H9 (cell line): ENCODE results near the gene TTC3. TPM values are rescaled to one million over a fixed set of nuclear protein-coding genes. Genes with fewer than 3 reads are reported as not detected.

Source experiments
- DNase-seq: peaks from one replicate; pipeline ENCODE4 v3.0.0-alpha.2; 2017
- H2AFZ ChIP-seq: one replicate; pipeline ENCODE4 v1.6.1; 2013; ENCODE audit warnings: mild to moderate bottlenecking, low read length, control low read depth, moderate library complexity
- H2AK5ac ChIP-seq: 2 replicates; pipeline ENCODE4 v1.6.1; 2013; ENCODE audit warnings: low read length, control low read depth, mixed read lengths; ENCODE audit not compliant: insufficient read length
- H2BK120ac ChIP-seq: one replicate; pipeline ENCODE4 v1.6.1; 2013; ENCODE audit warnings: low read depth, mild to moderate bottlenecking, low read length, control low read depth, inconsistent platforms; ENCODE audit not compliant: poor library complexity, severe bottlenecking
- H2BK12ac ChIP-seq: 2 replicates; pipeline ENCODE4 v1.6.1; 2013; ENCODE audit warnings: low read length, control low read depth, mixed read lengths, low read depth; ENCODE audit not compliant: insufficient read length
- H2BK15ac ChIP-seq: 2 replicates; pipeline ENCODE4 v1.6.1; 2013; ENCODE audit warnings: low read depth, low read length, control low read depth
- H2BK20ac ChIP-seq: one replicate; pipeline ENCODE4 v1.6.1; 2013; ENCODE audit warnings: low read depth, mild to moderate bottlenecking, low read length, control low read depth, inconsistent platforms; ENCODE audit not compliant: poor library complexity, severe bottlenecking
- H2BK5ac ChIP-seq: 2 replicates; pipeline ENCODE4 v1.6.1; 2013; ENCODE audit warnings: low read length, control low read depth, mixed read lengths; ENCODE audit not compliant: insufficient read length
- H3K14ac ChIP-seq: 2 replicates; pipeline ENCODE4 v1.6.1; 2013; ENCODE audit warnings: low read length, control low read depth; ENCODE audit not compliant: insufficient read depth
- H3K18ac ChIP-seq: 2 replicates; pipeline ENCODE4 v1.6.1; 2013; ENCODE audit warnings: low read depth, mild to moderate bottlenecking, mixed read lengths, low read length, control low read depth; ENCODE audit not compliant: insufficient read length
- H3K23ac ChIP-seq: 2 replicates; pipeline ENCODE4 v1.6.1; 2013; ENCODE audit warnings: low read length, control low read depth, mixed read lengths, low read depth; ENCODE audit not compliant: insufficient read length
- H3K23me2 ChIP-seq: 2 replicates; pipeline ENCODE4 v1.6.1; 2013; ENCODE audit warnings: low read depth, mild to moderate bottlenecking, mixed read lengths, low read length, control low read depth; ENCODE audit not compliant: insufficient read length, poor library complexity, severe bottlenecking
- H3K27ac ChIP-seq: 2 replicates; pipeline ENCODE4 v1.5.1; 2013; ENCODE audit warnings: low read length, control low read depth, mixed read lengths, low read depth; ENCODE audit not compliant: insufficient read length
- H3K27me3 ChIP-seq: 2 replicates; pipeline ENCODE4 v1.6.1; 2013; ENCODE audit warnings: low read length, control low read depth, inconsistent platforms; ENCODE audit not compliant: insufficient read depth
- H3K4ac ChIP-seq: 2 replicates; pipeline ENCODE4 v1.6.1; 2013; ENCODE audit warnings: low read depth, mild to moderate bottlenecking, control low read depth, inconsistent platforms, low read length, moderate library complexity
- H3K4me1 ChIP-seq: 2 replicates; pipeline ENCODE4 v1.6.1; 2013; ENCODE audit warnings: low read length, control low read depth, inconsistent platforms; ENCODE audit not compliant: insufficient read depth
- H3K4me2 ChIP-seq: 2 replicates; pipeline ENCODE4 v1.6.1; 2013; ENCODE audit warnings: low read length, control low read depth, mixed read lengths; ENCODE audit not compliant: insufficient read length, insufficient read depth
- H3K56ac ChIP-seq: 2 replicates; pipeline ENCODE4 v1.6.1; 2013; ENCODE audit warnings: low read depth, mild to moderate bottlenecking, mixed read lengths, low read length, control low read depth; ENCODE audit not compliant: insufficient read length
- H3K79me1 ChIP-seq: 2 replicates; pipeline ENCODE4 v1.6.1; 2013; ENCODE audit warnings: low read depth, mild to moderate bottlenecking, moderate library complexity, low read length, control low read depth, inconsistent platforms; ENCODE audit not compliant: insufficient read depth, poor library complexity, severe bottlenecking
- H3K79me2 ChIP-seq: 2 replicates; pipeline ENCODE4 v1.6.1; 2013; ENCODE audit warnings: low read length, control low read depth, inconsistent platforms; ENCODE audit not compliant: insufficient read depth
- H3K9ac ChIP-seq: 2 replicates; pipeline ENCODE4 v1.6.1; 2013; ENCODE audit warnings: low read length, control low read depth, mixed read lengths; ENCODE audit not compliant: insufficient read length; ENCODE audit errors: extremely low read depth
- H3K9me3 ChIP-seq: one replicate; pipeline ENCODE4 v1.6.1; 2013; ENCODE audit warnings: low read depth, low read length, inconsistent platforms; ENCODE audit not compliant: control insufficient read depth
- H3T11ph ChIP-seq: one replicate; pipeline ENCODE4 v1.6.1; 2013; ENCODE audit warnings: mild to moderate bottlenecking, low read length, control low read depth, inconsistent platforms
- H4K20me1 ChIP-seq: one replicate; pipeline ENCODE4 v1.6.1; 2013; ENCODE audit not compliant: control insufficient read depth, insufficient read length, insufficient read depth
- H4K5ac ChIP-seq: 2 replicates; pipeline ENCODE4 v1.6.1; 2013; ENCODE audit warnings: low read depth, mild to moderate bottlenecking, mixed read lengths, low read length, control low read depth; ENCODE audit not compliant: insufficient read length
- H4K8ac ChIP-seq: replicated peaks from 2 replicates; pipeline ENCODE4 v1.6.1; 2013; ENCODE audit warnings: low read length, control low read depth, mixed read lengths, low read depth; ENCODE audit not compliant: insufficient read length
- H4K91ac ChIP-seq: 2 replicates; pipeline ENCODE4 v1.6.1; 2013; ENCODE audit warnings: low read depth, mild to moderate bottlenecking, moderate library complexity, mixed read lengths, low read length, control low read depth; ENCODE audit not compliant: insufficient read length
- H3K27ac Mint-ChIP-seq, 3 experiments: 2 replicates in 2 of 3; 3 replicates in 1 of 3; pipeline ENCODE4 v1.8.0; 2020 to 2021; ENCODE audit warnings: mixed read lengths in 3 of 3, mild to moderate bottlenecking in 1 of 3, moderate library complexity in 1 of 3
- H3K27me3 Mint-ChIP-seq: 2 replicates; pipeline ENCODE4 v1.8.0; 2021; ENCODE audit warnings: low read depth, mild to moderate bottlenecking, moderate library complexity, mixed read lengths
- H3K36me3 Mint-ChIP-seq, 3 experiments: 2 replicates in 2 of 3; 3 replicates in 1 of 3; pipeline ENCODE4 v1.8.0; 2020 to 2021; ENCODE audit warnings: low read depth in 3 of 3, mixed read lengths in 3 of 3; ENCODE audit not compliant: insufficient read depth in 1 of 3
- H3K4me1 Mint-ChIP-seq, 2 experiments: 2 replicates each; pipeline ENCODE4 v1.8.0; 2020; ENCODE audit warnings: mixed read lengths in 2 of 2
- H3K4me3 Mint-ChIP-seq, 2 experiments: 2 replicates in 1 of 2; 3 replicates in 1 of 2; pipeline ENCODE4 v1.8.0; 2020 to 2021; ENCODE audit warnings: mild to moderate bottlenecking in 2 of 2, mixed read lengths in 2 of 2, moderate library complexity in 1 of 2
- H3K9me3 Mint-ChIP-seq, 2 experiments: 2 replicates in 1 of 2; 3 replicates in 1 of 2; pipeline ENCODE4 v1.8.0; 2020; ENCODE audit warnings: mild to moderate bottlenecking in 2 of 2, mixed read lengths in 2 of 2, moderate library complexity in 1 of 2
- CTCF ChIP-seq: fragments of 200-600 bp; sonication (generic); conservative IDR thresholded peaks from 3 replicates; pipeline ENCODE4 v1.8.0; 2021; ENCODE audit warnings: antibody characterized with exemption, mild to moderate bottlenecking
- WGBS: extraction: QIAGEN DNeasy Blood & Tissue Kit; methylation state at CpG from one replicate; pipeline ENCODE4 v1.1.7; 2013; ENCODE audit warnings: missing lambda C conversion rate, low lambda C conversion rate, mixed read lengths; ENCODE audit not compliant: insufficient read length; ENCODE audit errors: extremely low coverage; 5-methylcytosine and 5-hydroxymethylcytosine counted together
- total RNA-seq: library from RNA; stranded (reverse); gene quantifications from 2 replicates; pipeline ENCODE4 v1.2.1, GENCODE V29; 2021

Gene TTC3
- total RNA-seq, 1 experiment from 2014 or later, result 46.5 TPM

GRCh38 chr21:37043818-37044217 is 29.2 kb upstream of the TTC3 start:
- no peak overlapping the region for H3K18ac ChIP-seq
- no peak overlapping the region for H2BK120ac ChIP-seq
- H2AFZ ChIP-seq, result no peak overlapping the region
- H3K27ac ChIP-seq, result no peak overlapping the region
- H3K4ac ChIP-seq, result no peak overlapping the region
- H4K91ac ChIP-seq, result no peak overlapping the region
- H2BK5ac ChIP-seq, result no peak overlapping the region
- no peaks in the 10 kb centered on the region for H4K20me1 ChIP-seq
- Mint-ChIP-seq H3K27me3 (peaks cover 98% of the 10 kb centered on the region), H3K36me3 (no peaks in the 10 kb centered on the region; a peak in 1 of 7 replicates), H3K4me1 (peaks cover 38 to 56% of the 10 kb centered on the region in 2 experiments), H3K27ac (no peak overlapping the region; a peak in 1 of 7 replicates), H3K4me3 (no peak overlapping the region), H3K9me3 (no peaks in the 10 kb centered on the region; a peak in 2 of 5 replicates)
- H4K8ac ChIP-seq, result no peak overlapping the region
- H3K56ac ChIP-seq, result no peak overlapping the region
- no peak overlapping the region for H2BK20ac ChIP-seq
- H3K79me1 ChIP-seq, result no peaks in the 10 kb centered on the region
- H3K27me3 ChIP-seq, result peaks cover 5% of the 10 kb centered on the region; the same call in 1 of the 2 replicates
- H3K14ac ChIP-seq, result no peak overlapping the region
- DNase-seq, result no peak
- no peak overlapping the region for H3T11ph ChIP-seq
- no peaks in the 10 kb centered on the region for H3K9me3 ChIP-seq
- H3K79me2 ChIP-seq, result no peaks in the 10 kb centered on the region
- H3K23ac ChIP-seq, result no peak overlapping the region
- no peak for TF ChIP-seq CTCF
- peaks cover 4% of the 10 kb centered on the region for H3K4me1 ChIP-seq
- H4K5ac ChIP-seq, result no peak overlapping the region
- H2AK5ac ChIP-seq, result no peak overlapping the region
- no peaks in the 10 kb centered on the region for H3K23me2 ChIP-seq
- H2BK15ac ChIP-seq, result no peak overlapping the region
- no peak overlapping the region for H3K4me2 ChIP-seq
- H2BK12ac ChIP-seq, result peak overlapping the region; percentile 23
- no peak overlapping the region for H3K9ac ChIP-seq
- WGBS, result no CpG with 5 or more reads among the region's 6 CpGs
